H9 (cell line): ENCODE results near the gene NKIRAS2. TPM values are rescaled to one million over a fixed set of nuclear protein-coding genes. Genes with fewer than 3 reads are reported as not detected.

Source experiments
- DNase-seq: peaks from one replicate; pipeline ENCODE4 v3.0.0-alpha.2; 2017
- H2AFZ ChIP-seq: one replicate; pipeline ENCODE4 v1.6.1; 2013; ENCODE audit warnings: mild to moderate bottlenecking, low read length, control low read depth, moderate library complexity
- H2AK5ac ChIP-seq: 2 replicates; pipeline ENCODE4 v1.6.1; 2013; ENCODE audit warnings: low read length, control low read depth, mixed read lengths; ENCODE audit not compliant: insufficient read length
- H2BK120ac ChIP-seq: one replicate; pipeline ENCODE4 v1.6.1; 2013; ENCODE audit warnings: low read depth, mild to moderate bottlenecking, low read length, control low read depth, inconsistent platforms; ENCODE audit not compliant: poor library complexity, severe bottlenecking
- H2BK12ac ChIP-seq: 2 replicates; pipeline ENCODE4 v1.6.1; 2013; ENCODE audit warnings: low read length, control low read depth, mixed read lengths, low read depth; ENCODE audit not compliant: insufficient read length
- H2BK15ac ChIP-seq: 2 replicates; pipeline ENCODE4 v1.6.1; 2013; ENCODE audit warnings: low read depth, low read length, control low read depth
- H2BK20ac ChIP-seq: one replicate; pipeline ENCODE4 v1.6.1; 2013; ENCODE audit warnings: low read depth, mild to moderate bottlenecking, low read length, control low read depth, inconsistent platforms; ENCODE audit not compliant: poor library complexity, severe bottlenecking
- H2BK5ac ChIP-seq: 2 replicates; pipeline ENCODE4 v1.6.1; 2013; ENCODE audit warnings: low read length, control low read depth, mixed read lengths; ENCODE audit not compliant: insufficient read length
- H3K14ac ChIP-seq: 2 replicates; pipeline ENCODE4 v1.6.1; 2013; ENCODE audit warnings: low read length, control low read depth; ENCODE audit not compliant: insufficient read depth
- H3K18ac ChIP-seq: 2 replicates; pipeline ENCODE4 v1.6.1; 2013; ENCODE audit warnings: low read depth, mild to moderate bottlenecking, mixed read lengths, low read length, control low read depth; ENCODE audit not compliant: insufficient read length
- H3K23ac ChIP-seq: 2 replicates; pipeline ENCODE4 v1.6.1; 2013; ENCODE audit warnings: low read length, control low read depth, mixed read lengths, low read depth; ENCODE audit not compliant: insufficient read length
- H3K23me2 ChIP-seq: 2 replicates; pipeline ENCODE4 v1.6.1; 2013; ENCODE audit warnings: low read depth, mild to moderate bottlenecking, mixed read lengths, low read length, control low read depth; ENCODE audit not compliant: insufficient read length, poor library complexity, severe bottlenecking
- H3K27ac ChIP-seq: 2 replicates; pipeline ENCODE4 v1.5.1; 2013; ENCODE audit warnings: low read length, control low read depth, mixed read lengths, low read depth; ENCODE audit not compliant: insufficient read length
- H3K27me3 ChIP-seq: 2 replicates; pipeline ENCODE4 v1.6.1; 2013; ENCODE audit warnings: low read length, control low read depth, inconsistent platforms; ENCODE audit not compliant: insufficient read depth
- H3K4ac ChIP-seq: 2 replicates; pipeline ENCODE4 v1.6.1; 2013; ENCODE audit warnings: low read depth, mild to moderate bottlenecking, control low read depth, inconsistent platforms, low read length, moderate library complexity
- H3K4me1 ChIP-seq: 2 replicates; pipeline ENCODE4 v1.6.1; 2013; ENCODE audit warnings: low read length, control low read depth, inconsistent platforms; ENCODE audit not compliant: insufficient read depth
- H3K4me2 ChIP-seq: 2 replicates; pipeline ENCODE4 v1.6.1; 2013; ENCODE audit warnings: low read length, control low read depth, mixed read lengths; ENCODE audit not compliant: insufficient read length, insufficient read depth
- H3K56ac ChIP-seq: 2 replicates; pipeline ENCODE4 v1.6.1; 2013; ENCODE audit warnings: low read depth, mild to moderate bottlenecking, mixed read lengths, low read length, control low read depth; ENCODE audit not compliant: insufficient read length
- H3K79me1 ChIP-seq: 2 replicates; pipeline ENCODE4 v1.6.1; 2013; ENCODE audit warnings: low read depth, mild to moderate bottlenecking, moderate library complexity, low read length, control low read depth, inconsistent platforms; ENCODE audit not compliant: insufficient read depth, poor library complexity, severe bottlenecking
- H3K79me2 ChIP-seq: 2 replicates; pipeline ENCODE4 v1.6.1; 2013; ENCODE audit warnings: low read length, control low read depth, inconsistent platforms; ENCODE audit not compliant: insufficient read depth
- H3K9ac ChIP-seq: 2 replicates; pipeline ENCODE4 v1.6.1; 2013; ENCODE audit warnings: low read length, control low read depth, mixed read lengths; ENCODE audit not compliant: insufficient read length; ENCODE audit errors: extremely low read depth
- H3K9me3 ChIP-seq: one replicate; pipeline ENCODE4 v1.6.1; 2013; ENCODE audit warnings: low read depth, low read length, inconsistent platforms; ENCODE audit not compliant: control insufficient read depth
- H3T11ph ChIP-seq: one replicate; pipeline ENCODE4 v1.6.1; 2013; ENCODE audit warnings: mild to moderate bottlenecking, low read length, control low read depth, inconsistent platforms
- H4K20me1 ChIP-seq: one replicate; pipeline ENCODE4 v1.6.1; 2013; ENCODE audit not compliant: control insufficient read depth, insufficient read length, insufficient read depth
- H4K5ac ChIP-seq: 2 replicates; pipeline ENCODE4 v1.6.1; 2013; ENCODE audit warnings: low read depth, mild to moderate bottlenecking, mixed read lengths, low read length, control low read depth; ENCODE audit not compliant: insufficient read length
- H4K8ac ChIP-seq: replicated peaks from 2 replicates; pipeline ENCODE4 v1.6.1; 2013; ENCODE audit warnings: low read length, control low read depth, mixed read lengths, low read depth; ENCODE audit not compliant: insufficient read length
- H4K91ac ChIP-seq: 2 replicates; pipeline ENCODE4 v1.6.1; 2013; ENCODE audit warnings: low read depth, mild to moderate bottlenecking, moderate library complexity, mixed read lengths, low read length, control low read depth; ENCODE audit not compliant: insufficient read length
- H3K27ac Mint-ChIP-seq, 3 experiments: 2 replicates in 2 of 3; 3 replicates in 1 of 3; pipeline ENCODE4 v1.8.0; 2020 to 2021; ENCODE audit warnings: mixed read lengths in 3 of 3, mild to moderate bottlenecking in 1 of 3, moderate library complexity in 1 of 3
- H3K27me3 Mint-ChIP-seq: 2 replicates; pipeline ENCODE4 v1.8.0; 2021; ENCODE audit warnings: low read depth, mild to moderate bottlenecking, moderate library complexity, mixed read lengths
- H3K36me3 Mint-ChIP-seq, 3 experiments: 2 replicates in 2 of 3; 3 replicates in 1 of 3; pipeline ENCODE4 v1.8.0; 2020 to 2021; ENCODE audit warnings: low read depth in 3 of 3, mixed read lengths in 3 of 3; ENCODE audit not compliant: insufficient read depth in 1 of 3
- H3K4me1 Mint-ChIP-seq, 2 experiments: 2 replicates each; pipeline ENCODE4 v1.8.0; 2020; ENCODE audit warnings: mixed read lengths in 2 of 2
- H3K4me3 Mint-ChIP-seq, 2 experiments: 2 replicates in 1 of 2; 3 replicates in 1 of 2; pipeline ENCODE4 v1.8.0; 2020 to 2021; ENCODE audit warnings: mild to moderate bottlenecking in 2 of 2, mixed read lengths in 2 of 2, moderate library complexity in 1 of 2
- H3K9me3 Mint-ChIP-seq, 2 experiments: 2 replicates in 1 of 2; 3 replicates in 1 of 2; pipeline ENCODE4 v1.8.0; 2020; ENCODE audit warnings: mild to moderate bottlenecking in 2 of 2, mixed read lengths in 2 of 2, moderate library complexity in 1 of 2
- CTCF ChIP-seq: fragments of 200-600 bp; sonication (generic); conservative IDR thresholded peaks from 3 replicates; pipeline ENCODE4 v1.8.0; 2021; ENCODE audit warnings: antibody characterized with exemption, mild to moderate bottlenecking
- WGBS: extraction: QIAGEN DNeasy Blood & Tissue Kit; methylation state at CpG from one replicate; pipeline ENCODE4 v1.1.7; 2013; ENCODE audit warnings: missing lambda C conversion rate, low lambda C conversion rate, mixed read lengths; ENCODE audit not compliant: insufficient read length; ENCODE audit errors: extremely low coverage; 5-methylcytosine and 5-hydroxymethylcytosine counted together
- total RNA-seq: library from RNA; stranded (reverse); gene quantifications from 2 replicates; pipeline ENCODE4 v1.2.1, GENCODE V29; 2021

Gene NKIRAS2
- total RNA-seq, 1 experiment from 2014 or later = 37.1 TPM

DNA sequence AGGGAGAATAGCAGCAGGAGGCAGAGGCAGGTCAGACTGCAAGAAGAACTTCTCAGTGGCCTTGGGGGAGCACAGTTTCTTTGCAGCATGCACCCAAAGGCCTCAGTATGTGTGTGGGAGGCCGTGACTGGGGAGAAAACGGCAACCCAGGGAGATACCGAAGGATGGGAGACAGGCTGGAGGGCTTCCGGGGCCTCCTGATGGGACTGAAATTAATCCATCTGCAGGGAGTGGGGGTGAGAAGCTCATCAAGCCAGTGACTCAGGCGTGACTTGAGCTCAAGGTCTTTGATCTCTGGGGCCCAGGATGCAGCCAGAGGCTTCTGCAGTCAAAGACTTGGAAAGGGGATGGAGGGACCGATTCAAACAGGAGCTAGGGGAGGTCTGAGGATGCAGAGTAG, 35.6 kb downstream of the NKIRAS2 start:
- H3K27ac ChIP-seq = no peak overlapping the region
- no peak overlapping the region for H3K4me2 ChIP-seq
- H3K79me1 ChIP-seq = no peaks in the 10 kb centered on the region
- no peak overlapping the region for H3K18ac ChIP-seq
- H3K23ac ChIP-seq = no peak overlapping the region
- H3K4me1 Mint-ChIP-seq = peaks cover 42 to 66% of the 10 kb centered on the region in 2 experiments
- H2BK15ac ChIP-seq = no peak overlapping the region
- H2BK5ac ChIP-seq = no peak overlapping the region
- no peaks in the 10 kb centered on the region for H4K20me1 ChIP-seq
- no peak overlapping the region for H3K56ac ChIP-seq
- H3K4me1 ChIP-seq = peaks cover 5% of the 10 kb centered on the region; the same call in 1 of the 2 replicates
- no peak overlapping the region for H2AFZ ChIP-seq
- no peak overlapping the region; the same call in 1 of the 2 replicates for H3K14ac ChIP-seq
- no peak overlapping the region for H2BK12ac ChIP-seq
- H3K4me3 Mint-ChIP-seq = peak overlapping the region in 1 of 2 experiments; percentile 51; a peak in 1 of 5 replicates
- H2BK120ac ChIP-seq = no peak overlapping the region
- TF ChIP-seq CTCF = no peak
- H3K27ac Mint-ChIP-seq = peak overlapping the region in 2 of 3 experiments; percentile 75 to 80; a peak in 4 of 7 replicates
- H3K9ac ChIP-seq = no peak overlapping the region
- H3K79me2 ChIP-seq = no peaks in the 10 kb centered on the region
- H2AK5ac ChIP-seq = no peak overlapping the region
- H3K27me3 ChIP-seq = no peaks in the 10 kb centered on the region
- no peak overlapping the region for H2BK20ac ChIP-seq
- peaks cover 4% of the 10 kb centered on the region for H3K23me2 ChIP-seq
- DNase-seq = peak; percentile 36
- no peak overlapping the region for H4K91ac ChIP-seq
- no peak overlapping the region for H3K4ac ChIP-seq
- no peak overlapping the region for H4K8ac ChIP-seq
- no peaks in the 10 kb centered on the region; a peak in 1 of 7 replicates for H3K36me3 Mint-ChIP-seq
- H3K27me3 Mint-ChIP-seq = peaks cover 24% of the 10 kb centered on the region
- H3T11ph ChIP-seq = no peak overlapping the region
- H3K9me3 ChIP-seq = no peaks in the 10 kb centered on the region
- no peak overlapping the region for H4K5ac ChIP-seq
- no peaks in the 10 kb centered on the region; a peak in 1 of 5 replicates for H3K9me3 Mint-ChIP-seq
- WGBS = no CpG with 5 or more reads among the region's 6 CpGs
